Gastroesophageal sphincter (tissue), 3 donors: Measurements from ENCODE around the gene STARD8.

Experiments
- CTCF ChIP-seq, 4 experiments: fragments of 200-600 bp in 2 of 4; fragments of 450-650 bp in 2 of 4; sonication (generic) in 1 of 4; IDR thresholded peaks; one replicate each; pipeline ENCODE4 v1.5.1; 2017 to 2019; ENCODE audit warnings: antibody characterized with exemption in 4 of 4, mild to moderate bottlenecking in 2 of 4, moderate library complexity in 2 of 4
- EP300 ChIP-seq: sonication (generic); formaldehyde crosslinking; IDR thresholded peaks from one replicate; pipeline ENCODE4 v1.6.1; 2017; ENCODE audit warnings: antibody characterized with exemption, mild to moderate bottlenecking
- POLR2A ChIP-seq, 2 donors: fragments of 450-650 bp; IDR thresholded peaks; one replicate each; pipeline ENCODE4 v1.6.1; 2017; ENCODE audit warnings: antibody characterized with exemption in 2 of 2, mild to moderate bottlenecking in 2 of 2, moderate library complexity in 1 of 2
- POLR2AphosphoS5 ChIP-seq: sonication (generic); formaldehyde crosslinking; IDR thresholded peaks from one replicate; pipeline ENCODE4 v1.6.1; 2017; ENCODE audit warnings: antibody characterized with exemption

- TF ChIP-seq CTCF (IDR thresholded peaks at IDR 0.05) (no peak), POLR2A (IDR thresholded peaks at IDR 0.05) (no peak), EP300 (no peak), POLR2AphosphoS5 (no peak)
Observed at GRCh38 chrX:68731254-68731653, 83.8 kb downstream of the STARD8 start.
